Measurements from ENCODE around the gene INTS2.

The INTS2 gene

GRCh38 chr17:61908292-61909037 lies 19.3 kb downstream of the INTS2 start:
- Histone ChIP-seq H3K27me3 (ENCODE audit: insufficient read depth, poor library complexity, severe bottlenecking) (no peaks in the 10 kb centered on the region), H3K4me3 (replicated peaks; ENCODE audit: insufficient read depth, low read length) (no peak overlapping the region), H3K27ac (replicated peaks) (no peak overlapping the region)
- DNase-seq (ENCODE audit: low read depth in 1 of 2, low spot score in 1 of 2) = no peak
- no peak for TF ChIP-seq REST (IDR thresholded peaks at IDR 0.05; ENCODE audit: insufficient replicate concordance, low read depth)
- TF ChIP-seq, protein P1, sequence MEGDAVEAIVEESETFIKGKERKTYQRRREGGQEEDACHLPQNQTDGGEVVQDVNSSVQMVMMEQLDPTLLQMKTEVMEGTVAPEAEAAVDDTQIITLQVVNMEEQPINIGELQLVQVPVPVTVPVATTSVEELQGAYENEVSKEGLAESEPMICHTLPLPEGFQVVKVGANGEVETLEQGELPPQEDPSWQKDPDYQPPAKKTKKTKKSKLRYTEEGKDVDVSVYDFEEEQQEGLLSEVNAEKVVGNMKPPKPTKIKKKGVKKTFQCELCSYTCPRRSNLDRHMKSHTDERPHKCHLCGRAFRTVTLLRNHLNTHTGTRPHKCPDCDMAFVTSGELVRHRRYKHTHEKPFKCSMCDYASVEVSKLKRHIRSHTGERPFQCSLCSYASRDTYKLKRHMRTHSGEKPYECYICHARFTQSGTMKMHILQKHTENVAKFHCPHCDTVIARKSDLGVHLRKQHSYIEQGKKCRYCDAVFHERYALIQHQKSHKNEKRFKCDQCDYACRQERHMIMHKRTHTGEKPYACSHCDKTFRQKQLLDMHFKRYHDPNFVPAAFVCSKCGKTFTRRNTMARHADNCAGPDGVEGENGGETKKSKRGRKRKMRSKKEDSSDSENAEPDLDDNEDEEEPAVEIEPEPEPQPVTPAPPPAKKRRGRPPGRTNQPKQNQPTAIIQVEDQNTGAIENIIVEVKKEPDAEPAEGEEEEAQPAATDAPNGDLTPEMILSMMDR (IDR thresholded peaks at IDR 0.05; ENCODE audit: insufficient read depth, low read length) = no peak
- TF ChIP-seq GABPA (IDR thresholded peaks at IDR 0.05; ENCODE audit: low read depth) = no peak
- no peak for TF ChIP-seq POLR2AphosphoS5 (IDR thresholded peaks at IDR 0.05; ENCODE audit: low read depth)
- no peak for TF ChIP-seq SPI1 (IDR thresholded peaks at IDR 0.05; ENCODE audit: borderline replicate concordance, low read depth)

- TF ChIP-seq, protein P1 (IDR thresholded peaks at IDR 0.05; ENCODE audit: insufficient read depth, low read length) = no peak
- TF ChIP-seq POLR2AphosphoS5 (IDR thresholded peaks at IDR 0.05; ENCODE audit: low read depth) (no peak), SPI1 (IDR thresholded peaks at IDR 0.05; ENCODE audit: borderline replicate concordance, low read depth) (no peak), REST (IDR thresholded peaks at IDR 0.05; ENCODE audit: insufficient replicate concordance, low read depth) (no peak), GABPA (IDR thresholded peaks at IDR 0.05; ENCODE audit: low read depth) (no peak)
- Histone ChIP-seq H3K4me3 (replicated peaks; ENCODE audit: insufficient read depth, low read length) (no peak overlapping the region), H3K27ac (replicated peaks) (no peak overlapping the region), H3K27me3 (ENCODE audit: insufficient read depth, poor library complexity, severe bottlenecking) (no peaks in the 10 kb centered on the region)
- DNase-seq (ENCODE audit: low read depth in 1 of 2, low spot score in 1 of 2) = no peak
These were observed 20.4 kb downstream of the INTS2 start for GRCh38 chr17:61907361-61907760.

DNA sequence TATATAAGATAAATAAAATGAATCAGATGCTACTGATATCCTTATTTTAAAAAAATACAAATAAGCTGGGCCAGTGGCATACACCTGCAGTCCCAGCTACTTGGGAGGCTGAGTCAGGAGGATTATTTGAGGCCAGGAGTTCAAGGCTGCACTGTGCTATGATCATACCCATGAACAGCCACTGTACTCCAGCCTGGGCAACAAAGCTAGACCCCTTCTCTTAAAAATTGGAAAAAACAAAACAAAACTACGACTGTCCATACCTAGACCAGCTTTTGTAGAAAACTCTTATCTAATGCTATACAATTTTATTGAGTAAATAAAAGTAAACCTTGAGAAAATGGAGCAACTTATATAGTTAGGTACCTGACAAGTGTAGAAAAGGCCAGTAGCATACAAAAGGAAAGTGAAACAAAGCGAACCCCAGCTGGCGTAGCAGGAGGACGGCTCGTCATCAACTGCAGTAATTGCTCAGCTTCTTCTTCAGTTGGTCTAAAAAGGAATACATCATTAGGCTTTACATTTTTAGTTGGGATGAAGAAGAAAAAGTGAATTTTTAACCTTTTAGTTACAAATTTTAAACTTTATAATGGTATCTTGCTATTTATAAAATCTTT lies 23.6 kb downstream of the INTS2 start:
- no peak for DNase-seq (ENCODE audit: low read depth in 1 of 2, low spot score in 1 of 2)
- Histone ChIP-seq H3K4me3 (replicated peaks; ENCODE audit: insufficient read depth, low read length) (no peak overlapping the region), H3K27me3 (ENCODE audit: insufficient read depth, poor library complexity, severe bottlenecking) (no peaks in the 10 kb centered on the region), H3K27ac (replicated peaks) (no peak overlapping the region)
- TF ChIP-seq POLR2AphosphoS5 (IDR thresholded peaks at IDR 0.05; ENCODE audit: low read depth) (no peak), REST (IDR thresholded peaks at IDR 0.05; ENCODE audit: insufficient replicate concordance, low read depth) (no peak), SPI1 (IDR thresholded peaks at IDR 0.05; ENCODE audit: borderline replicate concordance, low read depth) (no peak), GABPA (IDR thresholded peaks at IDR 0.05; ENCODE audit: low read depth) (no peak)
- TF ChIP-seq, protein P1 (IDR thresholded peaks at IDR 0.05; ENCODE audit: insufficient read depth, low read length) = no peak
